H1 (cell line): Measurements from ENCODE around the gene B3GALNT1. TPM values are rescaled to one million over a fixed set of nuclear protein-coding genes. Genes with fewer than 3 reads are reported as not detected.

Experiments
- CTCF ChIA-PET: fragments of 300-600 bp; sonication (Branson Sonifier 250); formaldehyde crosslinking; loops from one replicate; lab custom pipeline; 2021; ENCODE audit not compliant: partially characterized antibody; lab: Charles Lee
- POLR2A ChIA-PET: fragments of 300-600 bp; sonication (Branson Sonifier 250); formaldehyde crosslinking; loops from one replicate; lab custom pipeline; 2021; ENCODE audit warnings: inconsistent platforms; ENCODE audit not compliant: partially characterized antibody; lab: Charles Lee
- DNase-seq, 2 experiments: peaks; one replicate each; pipeline versions ENCODE4 v3.0.0 to v3.0.0-alpha.2; 2010 to 2022; ENCODE audit warnings: low spot score in 2 of 2, low read depth in 1 of 2, mixed read lengths in 1 of 2
- FAIRE-seq: peaks from 2 replicates; lab custom pipeline; 2011; peaks lifted over from hg19 to GRCh38; lab: Jason Lieb, UNC
- H2AFZ ChIP-seq: 2 replicates; pipeline ENCODE4 v1.8.1; 2012; ENCODE audit warnings: low read length, inconsistent platforms
- H2AK5ac ChIP-seq: 2 replicates; pipeline ENCODE4 v1.6.1; 2013; ENCODE audit warnings: low read depth, low read length
- H2BK120ac ChIP-seq: replicated peaks from 2 replicates; pipeline ENCODE3; 2013; ENCODE audit warnings: low read depth, low read length, inconsistent platforms
- H2BK12ac ChIP-seq: 2 replicates; pipeline ENCODE4 v1.6.1; 2013; ENCODE audit warnings: low read depth, low read length
- H2BK15ac ChIP-seq: 2 replicates; pipeline ENCODE4 v1.6.1; 2013; ENCODE audit warnings: low read length
- H2BK20ac ChIP-seq: 2 replicates; pipeline ENCODE4 v1.6.1; 2013; ENCODE audit warnings: low read length
- H2BK5ac ChIP-seq: 2 replicates; pipeline ENCODE4 v1.6.1; 2013; ENCODE audit warnings: low read depth, low read length
- H3K14ac ChIP-seq: 2 replicates; pipeline ENCODE4 v1.6.1; 2013; ENCODE audit warnings: inconsistent platforms; ENCODE audit not compliant: insufficient read length
- H3K18ac ChIP-seq: 2 replicates; pipeline ENCODE4 v1.6.1; 2013; ENCODE audit warnings: low read length; ENCODE audit errors: extremely low read depth
- H3K23ac ChIP-seq: 2 replicates; pipeline ENCODE4 v1.6.1; 2013; ENCODE audit warnings: inconsistent platforms; ENCODE audit not compliant: insufficient read length
- H3K23me2 ChIP-seq: 2 replicates; pipeline ENCODE4 v1.6.1; 2013; ENCODE audit warnings: low read depth, low read length
- H3K27ac ChIP-seq: 2 replicates; pipeline ENCODE4 v1.6.1; 2011; ENCODE audit warnings: low read depth, low read length, inconsistent platforms
- H3K27me3 ChIP-seq, 4 experiments: replicated peaks in 1 of 4; 1 replicate in 1 of 4; 2 replicates in 3 of 4; pipeline versions ENCODE4 v1.6.1 to v1.8.1; 2011 to 2013; ENCODE audit warnings: low read length in 3 of 4, mild to moderate bottlenecking in 3 of 4, inconsistent platforms in 2 of 4, mixed read lengths in 2 of 4, moderate library complexity in 1 of 4; ENCODE audit not compliant: control insufficient read depth in 3 of 4, insufficient read depth in 3 of 4; ENCODE audit errors: extremely low read depth in 1 of 4
- H3K36me3 ChIP-seq, 4 experiments: 2 replicates each; pipeline versions ENCODE4 v1.6.1 to v1.8.1; 2011 to 2013; ENCODE audit warnings: mild to moderate bottlenecking in 4 of 4, low read length in 3 of 4, moderate library complexity in 2 of 4, control low read depth in 1 of 4, inconsistent platforms in 1 of 4; ENCODE audit not compliant: insufficient read depth in 4 of 4, control insufficient read depth in 2 of 4
- H3K4ac ChIP-seq: replicated peaks from 2 replicates; pipeline ENCODE3; 2013; ENCODE audit warnings: low read length, low read depth, mixed read lengths, inconsistent platforms; ENCODE audit not compliant: insufficient read length
- H3K4me1 ChIP-seq, 4 experiments: replicated peaks in 1 of 4; 1 replicate in 1 of 4; 2 replicates in 3 of 4; pipeline versions ENCODE4 v1.6.1 to v1.8.1; 2011 to 2013; ENCODE audit warnings: low read length in 3 of 4, inconsistent platforms in 2 of 4, mixed read lengths in 1 of 4; ENCODE audit not compliant: insufficient read depth in 4 of 4, control insufficient read depth in 3 of 4
- H3K4me2 ChIP-seq, 2 experiments: 2 replicates each; pipeline versions ENCODE4 v1.6.1 to v1.8.1; 2011 to 2013; ENCODE audit warnings: low read depth in 2 of 2, low read length in 2 of 2, control low read depth in 1 of 2, inconsistent platforms in 1 of 2, mild to moderate bottlenecking in 1 of 2; ENCODE audit not compliant: insufficient read depth in 1 of 2
- H3K4me3 ChIP-seq, 4 experiments: fragments of 200-600, 300-600 bp in 1 of 4; sonication (generic), shearing (Covaris generic), sonication (Bioruptor Twin) in 1 of 4; 2 replicates each; pipeline versions ENCODE4 v1.5.1 to v1.8.1; 2011 to 2016; ENCODE audit warnings: low read length in 4 of 4, low read depth in 3 of 4, control low read depth in 2 of 4, inconsistent platforms in 2 of 4, mild to moderate bottlenecking in 2 of 4, mixed read lengths in 1 of 4, moderate library complexity in 1 of 4; ENCODE audit not compliant: insufficient read depth in 2 of 4; ENCODE audit errors: extremely low read depth in 1 of 4
- H3K56ac ChIP-seq: replicated peaks from 2 replicates; pipeline ENCODE3; 2013; ENCODE audit warnings: low read depth, mild to moderate bottlenecking, mixed read lengths, low read length, inconsistent platforms; ENCODE audit not compliant: insufficient read length
- H3K79me1 ChIP-seq: 2 replicates; pipeline ENCODE4 v1.6.1; 2013; ENCODE audit warnings: low read depth, low read length, control low read depth
- H3K79me2 ChIP-seq, 2 experiments: 2 replicates each; pipeline versions ENCODE4 v1.6.1 to v1.8.1; 2012 to 2013; ENCODE audit warnings: low read length in 2 of 2, mild to moderate bottlenecking in 2 of 2, inconsistent platforms in 1 of 2; ENCODE audit not compliant: insufficient read depth in 2 of 2, control insufficient read depth in 1 of 2
- H3K9ac ChIP-seq, 4 experiments: replicated peaks in 1 of 4; 1 replicate in 1 of 4; 2 replicates in 3 of 4; pipeline versions ENCODE4 v1.6.1 to v1.8.1; 2011 to 2013; ENCODE audit warnings: low read depth in 3 of 4, low read length in 3 of 4, control low read depth in 2 of 4, mild to moderate bottlenecking in 2 of 4, moderate library complexity in 2 of 4, inconsistent platforms in 1 of 4; ENCODE audit errors: extremely low read depth in 1 of 4
- H3K9me3 ChIP-seq, 2 experiments: 2 replicates each; pipeline versions ENCODE4 v1.6.1 to v1.8.1; 2012 to 2013; ENCODE audit warnings: mild to moderate bottlenecking in 2 of 2, moderate library complexity in 2 of 2, control low read depth in 1 of 2, inconsistent platforms in 1 of 2, low read depth in 1 of 2, low read length in 1 of 2, mixed read lengths in 1 of 2; ENCODE audit not compliant: insufficient read depth in 2 of 2
- H4K20me1 ChIP-seq, 2 experiments: replicated peaks in 1 of 2; 2 replicates each; pipeline versions ENCODE3 to v1.8.1; 2011 to 2013; ENCODE audit warnings: inconsistent platforms in 2 of 2, low read length in 2 of 2, mild to moderate bottlenecking in 1 of 2; ENCODE audit not compliant: insufficient read depth in 2 of 2, control insufficient read depth in 1 of 2
- H4K5ac ChIP-seq: 2 replicates; pipeline ENCODE4 v1.6.1; 2013; ENCODE audit warnings: low read length, low read depth, mixed read lengths, inconsistent platforms; ENCODE audit not compliant: insufficient read length
- H4K8ac ChIP-seq: 2 replicates; pipeline ENCODE4 v1.8.0; 2013; ENCODE audit warnings: mild to moderate bottlenecking, moderate library complexity, low read length, inconsistent platforms; ENCODE audit not compliant: insufficient read depth; ENCODE audit errors: extremely low read depth
- H4K91ac ChIP-seq: replicated peaks from 2 replicates; pipeline ENCODE3; 2013; ENCODE audit warnings: low read length, mixed read lengths, inconsistent platforms; ENCODE audit not compliant: insufficient read length
- CBX5 ChIP-seq: fragments of 300-800, 300-1000 bp; sonication (generic); IDR thresholded peaks from 2 replicates; pipeline ENCODE4 v1.7.1; 2016; ENCODE audit warnings: antibody characterized with exemption, low read length, low read depth
- CEBPB ChIP-seq: IDR thresholded peaks from 2 replicates; pipeline ENCODE4 v1.6.1; 2012; ENCODE audit warnings: low read depth, low read length
- HDAC2 ChIP-seq, 2 experiments: fragments of 300-600 bp in 1 of 2; sonication (generic) in 1 of 2; IDR thresholded peaks; 2 replicates each; pipeline ENCODE4 v1.6.1; 2011 to 2012; ENCODE audit warnings: low read depth in 2 of 2, low read length in 2 of 2, mild to moderate bottlenecking in 2 of 2, moderate library complexity in 2 of 2, borderline replicate concordance in 1 of 2, inconsistent platforms in 1 of 2
- JUN ChIP-seq: IDR thresholded peaks from 2 replicates; pipeline ENCODE4 v1.6.1; 2011; ENCODE audit warnings: low read depth, mild to moderate bottlenecking, improper control_type of control experiment, low read length
- MAFK ChIP-seq: IDR thresholded peaks from 2 replicates; pipeline ENCODE4 v1.6.1; 2012; ENCODE audit warnings: low read depth, mild to moderate bottlenecking, improper control_type of control experiment, low read length
- MAX ChIP-seq: IDR thresholded peaks from 2 replicates; pipeline ENCODE4 v1.6.1; 2012; ENCODE audit warnings: inconsistent platforms
- RAD21 ChIP-seq, 2 experiments: IDR thresholded peaks in 1 of 2; conservative IDR thresholded peaks in 1 of 2; 2 replicates each; pipeline ENCODE4 v1.6.1; 2011; ENCODE audit warnings: low read depth in 2 of 2, low read length in 2 of 2, improper control_type of control experiment in 1 of 2, inconsistent platforms in 1 of 2, mild to moderate bottlenecking in 1 of 2, moderate library complexity in 1 of 2
- RFX5 ChIP-seq: IDR thresholded peaks from 2 replicates; pipeline ENCODE4 v1.6.1; 2011; ENCODE audit warnings: low read depth, low read length, improper control_type of control experiment, borderline replicate concordance
- polyA plus RNA-seq, 7 experiments: library from polyadenylated mRNA; depleted of rRNA in 3 of 7; stranded (reverse) in 5 of 7; unstranded in 2 of 7; fragments of >200 nt in 5 of 7; fragments of 200-250 nt in 2 of 7; gene quantifications; 1 replicate in 5 of 7; 2 replicates in 1 of 7; 4 replicates in 1 of 7; pipeline versions ENCODE4 v1.2.1 to v1.2.3, GENCODE V29; 2011 to 2013; ENCODE audit warnings: missing spikeins in 2 of 7, mixed read lengths in 2 of 7
- total RNA-seq: library from RNA; stranded (reverse); fragmentation: NEBNext Ultra II Directional; extraction: Animal tissue kit (Norgen Biotek cat#: 25700); gene quantifications from 2 replicates; pipeline ENCODE4 v1.2.1, GENCODE V29; 2021

Gene B3GALNT1
- total and polyA plus RNA-seq, 2 of the 8 experiments (the other 6 are each of a cell fraction or from before 2014, with no cell fraction given): 5.0 to 8.1 TPM

- CTCF ChIA-PET: interaction anchor here (1.1 to 1.7 kb wide), 3 partner anchors 7 to 12 kb away, joined by 3 to 10 read pairs (median 4); no protein-coding TSS in a partner anchor
- no peak overlapping the region for H2AFZ ChIP-seq
These were observed 44.9 kb upstream of the B3GALNT1 start for GRCh38 chr3:161150001-161150525.

More at GRCh38 chr3:161150001-161150525, 44.9 kb upstream of the B3GALNT1 start:
- Histone ChIP-seq H3K4me2 (no peak overlapping the region), H2BK120ac (no peak overlapping the region), H2BK5ac (no peak overlapping the region), H4K8ac (no peak overlapping the region)
- TF ChIP-seq RFX5: no peak
- TF ChIP-seq HDAC2 (IDR thresholded peaks at IDR 0.05; ENCODE audit: borderline replicate concordance in 1 of 2, low read depth in 2 of 2, low read length in 2 of 2): no peak
- no peak for TF ChIP-seq JUN
- TF ChIP-seq RAD21 (IDR thresholded peaks at IDR 0.05 in 1 of 2, conservative IDR thresholded peaks at IDR 0.05 in 1 of 2; ENCODE audit: low read depth in 2 of 2, low read length in 2 of 2): no peak
- TF ChIP-seq CBX5: no peak
- TF ChIP-seq CEBPB: no peak
- TF ChIP-seq MAFK: no peak
- no peak for TF ChIP-seq MAX
- TF ChIP-seq, all 59 proteins: peak for 0
- no peak overlapping the region for H2BK20ac ChIP-seq
- H3K4me3 ChIP-seq: no peak overlapping the region
- no peaks in the 10 kb centered on the region for H3K36me3 ChIP-seq
- no peak overlapping the region for H2BK15ac ChIP-seq
- POLR2A ChIA-PET: no interaction called here
- no peak overlapping the region for H3K23ac ChIP-seq
- H3K4me1 ChIP-seq: no peaks in the 10 kb centered on the region; a peak in 1 of 7 replicates
- no peak overlapping the region for H3K14ac ChIP-seq
- H4K5ac ChIP-seq: no peak overlapping the region
- H2BK12ac ChIP-seq: no peak overlapping the region
- no peak overlapping the region for H3K56ac ChIP-seq
- H3K23me2 ChIP-seq: no peaks in the 10 kb centered on the region
- peaks cover 0 to 3% of the 10 kb centered on the region in 2 experiments; a peak in 2 of 4 replicates for H3K9me3 ChIP-seq
- no peak for FAIRE-seq
- H2AK5ac ChIP-seq: no peak overlapping the region
- H3K18ac ChIP-seq: no peak overlapping the region
- H3K27me3 ChIP-seq: no peaks in the 10 kb centered on the region
- no peaks in the 10 kb centered on the region for H3K79me2 ChIP-seq
- no peaks in the 10 kb centered on the region for H3K79me1 ChIP-seq
- no peak overlapping the region for H3K4ac ChIP-seq
- no peak overlapping the region for H3K9ac ChIP-seq
- H4K91ac ChIP-seq: no peak overlapping the region
- H4K20me1 ChIP-seq: no peaks in the 10 kb centered on the region
- DNase-seq: no peak
- H3K27ac ChIP-seq: no peak overlapping the region
